Measurements from ENCODE around the gene PAPSS1. TPM values are rescaled to one million over a fixed set of nuclear protein-coding genes. Genes with fewer than 3 reads are reported as not detected.

The PAPSS1 gene
- total and polyA plus RNA-seq, 10 of the 15 experiments (the other 5 are each of a cell fraction or from before 2014, with no cell fraction given): 22.6 to 73.0 (median 30.6) TPM

DNA sequence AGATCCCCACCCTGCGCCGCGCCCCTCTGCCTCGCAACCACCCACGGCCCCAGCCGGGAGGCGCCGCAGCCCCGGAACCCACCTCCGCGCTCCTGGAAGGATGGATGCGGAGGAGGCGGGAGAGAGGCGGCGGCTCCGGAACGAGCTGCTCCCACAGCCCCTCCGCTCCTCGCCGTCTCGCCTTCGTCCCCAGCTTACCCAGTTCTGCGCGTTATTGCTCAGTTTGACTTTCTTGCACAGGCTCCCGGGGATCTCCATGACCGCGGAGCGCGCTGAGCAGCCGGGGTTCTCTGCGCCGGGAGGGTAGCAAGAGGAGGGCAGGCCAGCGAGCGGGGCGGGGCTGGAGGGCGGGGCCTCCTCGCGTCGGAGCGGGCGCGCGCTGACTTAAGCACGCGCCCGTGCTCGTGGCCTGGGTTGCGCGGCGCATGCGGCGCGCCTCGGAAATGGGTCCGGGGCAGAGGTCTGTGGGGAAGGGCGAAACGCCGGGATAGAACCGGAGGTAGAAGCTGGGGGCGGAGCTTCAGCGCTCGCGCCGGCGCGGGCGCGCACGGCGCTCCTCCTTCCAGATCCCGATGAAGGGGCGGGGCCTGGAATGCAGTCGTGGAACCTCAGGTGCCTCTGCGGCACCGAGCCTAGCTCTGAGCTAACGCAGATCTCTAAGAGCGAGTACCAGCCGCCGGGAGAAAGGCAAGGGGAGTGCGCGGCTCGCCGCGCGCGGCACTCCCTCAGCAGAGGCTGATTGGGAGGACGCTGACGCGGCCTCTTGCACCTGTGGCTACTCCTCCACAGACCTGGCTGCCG lies at the start of gene PAPSS1 (continued):
- TF ChIP-seq RAD21 (IDR thresholded peaks at IDR 0.05; ENCODE audit: insufficient read depth, low read depth, low read length) (0 out of 2 replicates have a peak, but pooled peaks have one; percentile 7), MYC (IDR thresholded peaks at IDR 0.05; ENCODE audit: insufficient read depth, insufficient read length, insufficient replicate concordance, low read length, severe bottlenecking) (no peak), ZBED1 (IDR thresholded peaks at IDR 0.05; ENCODE audit: borderline replicate concordance) (no peak), MTA3 (IDR thresholded peaks at IDR 0.05; ENCODE audit: borderline replicate concordance, low read length) (no peak), MTA2 (IDR thresholded peaks at IDR 0.05; ENCODE audit: low read depth) (no peak), FOXK2 (IDR thresholded peaks at IDR 0.05) (no peak), CHD1 (IDR thresholded peaks at IDR 0.05; ENCODE audit: low read depth, low read length) (no peak), JUNB (IDR thresholded peaks at IDR 0.05) (no peak), ZNF207 (IDR thresholded peaks at IDR 0.05; ENCODE audit: borderline replicate concordance) (no peak)
- TF ChIP-seq, protein P1, sequence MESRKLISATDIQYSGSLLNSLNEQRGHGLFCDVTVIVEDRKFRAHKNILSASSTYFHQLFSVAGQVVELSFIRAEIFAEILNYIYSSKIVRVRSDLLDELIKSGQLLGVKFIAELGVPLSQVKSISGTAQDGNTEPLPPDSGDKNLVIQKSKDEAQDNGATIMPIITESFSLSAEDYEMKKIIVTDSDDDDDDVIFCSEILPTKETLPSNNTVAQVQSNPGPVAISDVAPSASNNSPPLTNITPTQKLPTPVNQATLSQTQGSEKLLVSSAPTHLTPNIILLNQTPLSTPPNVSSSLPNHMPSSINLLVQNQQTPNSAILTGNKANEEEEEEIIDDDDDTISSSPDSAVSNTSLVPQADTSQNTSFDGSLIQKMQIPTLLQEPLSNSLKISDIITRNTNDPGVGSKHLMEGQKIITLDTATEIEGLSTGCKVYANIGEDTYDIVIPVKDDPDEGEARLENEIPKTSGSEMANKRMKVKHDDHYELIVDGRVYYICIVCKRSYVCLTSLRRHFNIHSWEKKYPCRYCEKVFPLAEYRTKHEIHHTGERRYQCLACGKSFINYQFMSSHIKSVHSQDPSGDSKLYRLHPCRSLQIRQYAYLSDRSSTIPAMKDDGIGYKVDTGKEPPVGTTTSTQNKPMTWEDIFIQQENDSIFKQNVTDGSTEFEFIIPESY (IDR thresholded peaks at IDR 0.05): no peak
- TF ChIP-seq, protein P2, sequence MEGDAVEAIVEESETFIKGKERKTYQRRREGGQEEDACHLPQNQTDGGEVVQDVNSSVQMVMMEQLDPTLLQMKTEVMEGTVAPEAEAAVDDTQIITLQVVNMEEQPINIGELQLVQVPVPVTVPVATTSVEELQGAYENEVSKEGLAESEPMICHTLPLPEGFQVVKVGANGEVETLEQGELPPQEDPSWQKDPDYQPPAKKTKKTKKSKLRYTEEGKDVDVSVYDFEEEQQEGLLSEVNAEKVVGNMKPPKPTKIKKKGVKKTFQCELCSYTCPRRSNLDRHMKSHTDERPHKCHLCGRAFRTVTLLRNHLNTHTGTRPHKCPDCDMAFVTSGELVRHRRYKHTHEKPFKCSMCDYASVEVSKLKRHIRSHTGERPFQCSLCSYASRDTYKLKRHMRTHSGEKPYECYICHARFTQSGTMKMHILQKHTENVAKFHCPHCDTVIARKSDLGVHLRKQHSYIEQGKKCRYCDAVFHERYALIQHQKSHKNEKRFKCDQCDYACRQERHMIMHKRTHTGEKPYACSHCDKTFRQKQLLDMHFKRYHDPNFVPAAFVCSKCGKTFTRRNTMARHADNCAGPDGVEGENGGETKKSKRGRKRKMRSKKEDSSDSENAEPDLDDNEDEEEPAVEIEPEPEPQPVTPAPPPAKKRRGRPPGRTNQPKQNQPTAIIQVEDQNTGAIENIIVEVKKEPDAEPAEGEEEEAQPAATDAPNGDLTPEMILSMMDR (IDR thresholded peaks at IDR 0.05 in 2 of 3, conservative IDR thresholded peaks at IDR 0.05 in 1 of 3; ENCODE audit: control insufficient read depth in 2 of 3, extremely low read depth in 1 of 3, insufficient read depth in 1 of 3, low read depth in 3 of 3, low read length in 3 of 3): no peak
